GM19035 (cell line): ENCODE results near the gene ADAMTS2.

ENCODE experiments used
- ATAC-seq: cut with Tn5 transposase; IDR thresholded peaks from one replicate; pipeline ENCODE4 v1.9.1; 2021; ENCODE audit not compliant: unreplicated experiment

Gene ADAMTS2

DNA sequence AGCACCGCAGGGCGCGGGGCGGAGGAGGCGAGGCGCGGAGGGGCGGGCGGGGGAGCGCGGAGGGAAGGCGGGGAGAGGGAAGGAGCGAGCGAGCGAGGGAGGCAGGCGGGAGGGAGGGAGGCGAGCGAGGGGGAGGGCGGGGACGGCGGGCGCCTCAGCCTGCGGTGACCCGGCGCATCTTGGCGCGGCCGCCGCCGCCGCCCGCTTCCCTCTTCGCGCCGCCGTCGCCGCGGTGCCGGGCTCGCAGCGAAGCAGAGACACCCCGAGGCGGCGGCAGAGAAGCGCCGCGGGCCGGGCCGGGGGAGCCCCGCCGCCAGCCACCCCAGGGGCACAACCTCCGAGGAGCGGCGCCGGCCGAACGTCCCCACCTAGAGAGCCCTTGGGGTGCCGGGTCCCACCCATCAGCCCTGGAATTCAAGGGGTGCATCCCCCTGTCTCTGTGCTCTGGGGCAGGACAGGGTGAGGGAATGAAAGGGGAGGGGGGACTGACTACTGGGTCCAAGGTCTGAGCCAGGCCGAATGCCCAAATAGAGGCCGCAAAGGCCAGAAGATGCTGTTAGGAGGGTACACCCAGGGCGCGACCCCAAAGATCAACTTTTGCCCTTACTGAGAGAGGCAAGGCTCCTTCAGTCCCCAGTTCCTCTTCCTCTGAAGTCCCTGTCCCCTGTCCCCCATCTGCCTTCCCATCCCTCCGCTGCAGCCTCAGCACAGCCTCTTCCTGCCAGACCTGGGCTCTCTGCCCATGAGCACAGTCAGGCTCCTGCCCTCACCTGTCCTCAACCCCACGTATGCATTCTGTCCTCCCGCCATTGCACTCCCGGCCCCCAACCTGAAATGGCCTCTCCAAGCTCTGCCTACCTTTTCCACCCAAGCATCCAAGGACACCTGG, at the start of gene ADAMTS2:
Gene ADAMTS2 (minus strand): TSS at position 29 of the 889 bp plus-strand sequence. CDS start 133 bp downstream, outside the sequence.
- no peak for ATAC-seq

DNA sequence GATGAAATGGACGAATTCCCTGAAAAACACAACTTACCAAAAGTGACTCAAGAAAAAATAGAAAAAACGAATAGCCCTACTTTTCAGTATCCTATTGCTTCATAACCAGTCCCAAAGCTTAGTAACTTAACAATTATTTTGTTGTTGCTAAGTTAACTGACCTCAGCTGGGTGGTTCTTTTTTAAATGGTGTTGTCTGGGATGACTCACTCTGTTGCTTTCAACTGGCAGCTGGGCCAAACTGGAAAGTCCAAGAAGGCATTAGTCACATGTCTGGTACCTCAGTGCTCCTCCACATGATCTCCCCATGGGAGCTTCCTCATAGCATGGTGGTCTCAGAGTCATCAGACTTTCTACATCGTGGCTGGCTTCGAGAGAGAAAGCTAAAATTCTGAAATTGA, 47.8 kb upstream of the ADAMTS2 start:
- ATAC-seq = no peak

DNA sequence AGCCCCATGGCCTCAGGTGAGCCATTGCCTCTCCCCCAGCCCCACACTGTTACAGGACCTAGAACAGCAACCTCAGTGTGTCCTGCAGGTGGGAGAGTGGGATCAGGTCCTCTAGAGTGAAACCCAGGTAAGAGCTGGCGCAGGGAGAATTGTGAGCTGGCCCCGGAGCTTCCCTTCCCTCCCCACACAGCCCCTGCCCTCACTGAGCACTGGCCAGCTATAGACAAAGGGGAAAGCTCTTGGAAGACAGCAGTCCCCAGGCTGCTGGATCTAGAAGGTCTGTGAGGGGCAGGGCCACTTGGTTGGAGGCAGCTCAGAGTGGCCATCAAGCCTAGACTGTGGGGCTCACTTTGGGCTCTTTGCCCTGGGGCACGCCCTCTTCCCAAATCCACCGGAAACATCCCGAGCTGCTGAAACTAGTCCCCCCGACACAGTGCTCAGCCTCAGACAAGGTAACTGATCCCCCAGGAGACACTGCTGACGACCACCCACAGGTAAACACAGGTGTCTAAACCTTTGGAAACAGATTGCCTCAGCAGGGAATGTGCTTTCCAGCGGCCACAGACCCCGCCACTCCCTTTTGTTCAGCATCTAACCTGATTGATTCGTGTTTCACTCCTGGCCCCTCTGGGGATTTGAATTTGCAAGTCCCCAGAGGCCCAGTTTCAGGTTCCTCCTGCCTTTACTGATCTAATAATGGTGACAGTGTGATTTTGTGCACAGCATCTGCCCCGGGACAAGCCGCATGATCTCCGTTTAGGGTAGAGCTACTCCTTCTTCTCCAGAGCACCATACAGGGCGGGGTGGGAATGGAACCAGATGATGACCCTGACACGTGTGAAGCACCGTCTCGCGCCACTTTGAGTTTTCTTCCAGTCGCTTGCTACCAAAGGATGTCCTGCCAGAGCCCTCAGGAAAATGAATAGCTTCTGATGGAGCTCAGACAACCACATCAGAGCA, 42.2 kb upstream of the ADAMTS2 start:
- ATAC-seq = no peak

DNA sequence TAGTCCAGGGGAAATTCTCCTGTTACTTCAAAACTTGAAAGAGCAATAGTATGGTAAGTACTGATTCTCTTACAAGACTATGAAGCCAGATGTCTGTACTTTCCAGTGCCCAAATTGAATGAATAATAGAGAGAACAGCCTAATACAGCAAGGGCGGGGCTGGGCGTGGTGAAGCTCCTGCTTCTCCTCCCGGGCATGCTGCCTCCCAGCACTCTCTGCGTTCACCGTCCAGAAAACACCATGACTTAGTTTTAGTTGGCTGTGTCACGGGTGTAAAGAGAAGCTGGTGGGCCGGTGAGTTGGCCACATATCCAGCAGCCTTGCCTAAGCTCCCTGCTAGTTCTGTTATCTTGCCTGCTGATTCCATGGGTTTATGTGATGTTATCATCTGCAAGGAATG, 40.7 kb upstream of the ADAMTS2 start:
- ATAC-seq = no peak

DNA sequence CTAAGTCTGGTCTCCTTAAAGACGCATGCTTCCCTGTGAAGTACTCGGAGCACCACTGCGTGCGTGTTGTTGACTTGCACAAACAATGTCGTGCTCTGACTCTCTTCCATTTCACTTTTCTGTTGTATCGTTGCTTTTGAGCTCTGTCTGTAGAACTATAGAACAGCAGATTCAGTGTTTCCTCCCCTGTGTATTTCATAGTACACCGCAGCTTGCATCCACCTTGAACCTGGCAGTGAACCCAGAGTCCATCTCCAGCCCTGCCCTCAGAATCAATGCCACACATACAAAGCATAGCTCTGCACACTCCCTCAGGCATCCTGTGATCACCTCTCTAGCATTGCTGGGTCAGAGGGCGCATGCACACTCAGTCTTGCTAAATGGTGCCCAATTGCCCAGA, 37.2 kb upstream of the ADAMTS2 start:
- ATAC-seq = no peak

DNA sequence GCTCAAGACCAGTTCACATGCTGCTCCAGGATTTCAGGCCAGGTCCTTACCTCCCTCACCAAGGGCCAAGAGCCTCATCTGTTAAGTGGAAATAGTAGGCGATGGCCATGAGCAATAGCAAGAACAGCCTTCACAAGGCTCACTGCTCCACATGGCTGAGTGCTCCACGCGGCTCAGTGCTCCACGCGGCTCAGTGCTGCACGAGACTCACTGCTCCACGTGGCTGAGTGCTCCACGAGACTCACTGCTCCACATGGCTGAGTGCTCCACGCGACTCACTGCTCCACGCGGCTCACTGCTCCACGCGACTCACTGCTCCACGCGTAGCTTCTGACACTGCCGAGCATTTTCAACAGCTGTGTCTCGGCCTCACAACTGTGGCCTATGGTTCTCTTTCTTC, 36.4 kb upstream of the ADAMTS2 start:
- no peak for ATAC-seq

DNA sequence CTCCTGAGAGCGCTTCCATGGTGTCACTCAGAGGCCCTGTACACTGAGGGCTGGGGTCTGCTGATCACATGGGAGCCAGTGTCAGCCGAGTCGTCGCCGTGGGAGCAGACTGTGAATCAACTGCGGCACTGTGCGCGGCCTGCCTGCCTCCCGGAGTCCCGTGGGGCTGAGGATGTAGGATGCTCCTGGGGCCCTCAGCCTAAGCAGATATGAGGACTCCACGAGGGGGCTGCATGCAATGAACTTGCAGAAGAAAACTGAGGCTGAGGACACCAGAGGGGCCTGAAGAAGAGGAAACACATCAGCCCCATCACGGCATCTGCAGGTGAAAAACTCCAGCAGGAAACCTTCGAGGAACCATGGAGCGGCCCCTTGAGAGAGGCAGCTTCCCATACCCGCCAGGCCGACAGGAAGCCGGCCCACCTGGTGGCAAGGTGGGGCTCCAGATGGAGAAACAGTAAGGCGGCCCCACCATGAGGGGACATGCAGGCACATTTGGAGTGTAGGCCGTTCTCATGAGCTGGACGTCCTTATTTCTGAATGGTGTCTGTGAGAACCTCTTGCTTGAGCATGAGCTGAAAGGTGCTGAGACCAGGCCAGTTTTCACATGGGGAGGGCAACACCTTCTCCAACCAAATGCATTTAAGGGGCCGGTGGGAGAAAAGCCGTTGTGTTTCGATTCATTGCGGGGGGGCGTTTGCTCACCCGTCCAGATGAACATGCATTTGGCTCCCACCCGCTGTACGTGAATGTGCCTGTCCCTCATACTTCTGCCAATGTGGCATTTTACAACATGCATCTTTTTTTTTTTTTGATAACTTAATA, 35.2 kb upstream of the ADAMTS2 start:
- ATAC-seq = no peak

DNA sequence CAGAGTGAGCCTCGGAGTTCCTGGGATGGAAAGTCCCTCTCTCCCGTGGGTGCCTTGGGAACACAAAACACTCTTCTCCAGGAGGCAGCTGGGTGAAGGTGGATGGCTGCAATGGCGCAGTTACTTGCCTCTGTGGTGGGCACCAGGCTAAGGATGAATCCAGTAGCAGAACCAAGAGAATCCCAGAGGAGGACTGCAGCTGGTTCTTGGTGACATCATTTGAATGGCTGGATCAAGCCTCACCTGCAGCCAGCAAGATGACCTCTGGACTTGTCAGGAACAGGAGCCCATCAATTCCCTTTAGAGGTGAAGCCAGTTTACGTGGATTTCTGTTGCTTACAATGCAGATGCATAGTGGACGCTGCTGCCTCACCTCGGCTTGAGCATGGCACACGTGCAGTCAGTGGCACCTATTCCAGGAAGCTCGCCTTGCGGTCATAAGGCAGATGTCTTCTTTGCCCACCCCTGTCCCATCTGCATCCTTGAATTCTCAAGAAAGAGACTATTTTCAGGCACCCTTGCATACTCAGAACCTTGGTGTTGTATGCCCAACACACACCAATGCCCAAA, 34.1 kb upstream of the ADAMTS2 start:
- no peak for ATAC-seq

DNA sequence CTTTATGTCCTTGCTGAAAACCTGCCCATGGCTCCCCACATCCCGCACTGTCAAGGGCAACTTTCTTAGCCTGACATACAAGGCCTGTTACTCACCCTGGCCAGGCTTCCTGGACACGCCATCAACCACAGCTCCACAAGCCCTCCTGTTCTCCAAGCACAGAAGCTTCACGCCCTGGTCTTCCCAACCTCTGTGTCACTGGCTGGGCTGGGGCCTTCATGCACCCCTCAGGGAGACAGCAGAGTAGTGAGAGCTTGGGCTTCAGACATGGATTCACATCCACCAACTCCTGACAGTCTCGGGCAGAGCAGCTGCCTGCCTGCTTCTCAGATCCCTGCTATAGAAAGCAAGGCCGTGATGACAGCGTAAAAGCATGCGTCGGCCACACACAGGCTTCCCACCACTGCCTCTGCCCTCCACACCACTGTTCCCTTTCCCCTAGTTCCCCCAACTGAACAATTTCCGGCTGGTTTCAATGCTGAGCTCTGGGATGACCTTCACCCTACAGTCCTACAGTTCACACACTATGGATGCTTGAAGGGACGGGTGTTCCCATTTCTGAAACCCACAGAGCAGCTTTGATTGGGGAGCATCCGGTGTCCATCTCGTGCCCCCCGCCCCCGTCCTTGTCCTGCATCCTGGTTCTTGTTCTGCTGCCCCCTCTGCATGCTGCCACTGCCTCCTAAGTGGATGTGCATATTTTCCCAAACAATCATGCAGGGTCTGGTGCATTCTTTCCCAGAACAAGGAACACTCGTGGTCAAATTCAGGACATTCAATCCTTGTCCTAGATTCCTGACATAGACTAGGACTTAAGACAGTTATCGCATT, 33.4 kb upstream of the ADAMTS2 start:
- ATAC-seq = no peak

DNA sequence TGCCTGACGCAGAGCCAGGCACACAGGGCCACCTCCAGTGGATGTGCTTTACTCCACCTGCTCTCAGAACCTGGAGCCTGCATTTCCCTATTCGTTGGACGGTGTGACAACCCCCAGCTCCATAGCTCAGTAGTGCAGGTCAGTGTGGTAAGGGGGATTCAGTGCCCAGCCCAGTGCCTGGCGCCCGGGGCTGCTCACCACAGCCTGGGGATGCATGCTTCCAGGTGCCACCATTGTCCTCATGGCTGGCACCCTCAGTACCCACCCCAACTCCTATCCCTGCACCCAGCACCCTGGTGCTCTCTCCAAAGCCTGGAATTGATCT, 32.8 kb upstream of the ADAMTS2 start:
- no peak for ATAC-seq

DNA sequence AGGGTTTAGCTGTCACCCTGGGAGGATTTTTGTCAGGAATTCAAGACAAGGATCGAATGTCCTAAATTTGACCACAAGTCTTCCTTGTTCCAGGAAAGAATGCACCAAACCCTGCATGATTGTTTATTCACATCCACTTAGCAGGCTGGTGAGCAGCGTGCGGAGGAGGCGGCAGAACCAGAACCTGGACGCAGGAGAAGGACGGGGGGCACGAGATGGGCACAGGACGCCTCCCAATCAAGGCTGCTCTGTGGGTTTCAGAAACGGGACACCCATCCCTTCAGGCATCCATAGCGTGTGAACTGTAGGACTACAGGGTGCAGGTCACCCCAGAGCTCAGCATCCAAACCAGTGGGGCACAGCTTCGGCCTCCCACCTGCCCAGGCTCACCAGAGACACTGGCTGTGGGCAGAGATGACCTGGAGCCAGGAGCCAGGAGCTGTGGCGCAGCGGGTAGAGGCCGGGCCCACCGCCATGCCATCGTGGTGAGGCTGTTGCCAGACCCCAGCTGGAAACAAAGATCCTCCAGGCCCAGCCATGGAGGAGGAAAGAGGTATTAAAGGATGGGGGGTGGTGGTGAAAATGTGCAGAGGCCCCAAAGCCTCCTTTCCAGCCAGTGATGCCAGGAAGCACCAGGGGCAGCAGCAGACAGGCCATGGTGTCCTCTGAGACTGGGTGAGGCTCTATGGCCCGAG, 32.3 kb upstream of the ADAMTS2 start:
- ATAC-seq = no peak

DNA sequence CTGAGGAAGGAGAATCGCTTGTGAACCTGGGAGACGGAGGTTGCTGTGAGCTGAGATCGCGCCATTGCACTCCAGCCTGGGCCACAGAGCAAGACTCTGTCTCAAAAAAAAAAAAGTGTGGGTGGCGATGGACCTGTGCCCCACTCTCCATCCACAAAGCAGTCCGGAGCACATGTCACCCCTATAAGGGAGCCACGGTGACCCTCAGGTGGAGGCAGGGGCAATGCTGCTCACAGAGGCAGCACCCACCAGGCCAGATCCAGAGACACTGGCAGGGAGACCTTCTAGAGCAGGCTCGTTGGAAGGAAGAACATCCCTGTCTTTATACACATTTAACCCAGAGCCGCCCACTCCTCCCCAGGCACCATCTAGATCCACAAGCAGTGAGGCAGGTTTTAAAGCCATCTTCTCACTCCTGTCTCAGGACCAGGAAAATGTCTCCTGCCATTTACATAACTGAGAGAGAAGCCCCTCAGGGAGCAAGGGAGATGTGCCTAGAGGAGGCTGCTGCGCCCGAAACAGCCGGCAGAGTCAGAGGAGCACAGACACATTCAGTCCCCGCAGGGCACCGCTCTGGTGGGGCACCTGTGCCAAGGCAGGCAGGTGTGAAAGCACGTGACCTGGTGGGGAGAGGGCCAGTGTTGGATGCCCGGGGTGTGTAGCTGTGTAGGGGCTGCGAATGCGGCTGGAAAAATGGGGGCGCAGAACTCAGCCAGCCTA, 31.6 kb upstream of the ADAMTS2 start:
- no peak for ATAC-seq

DNA sequence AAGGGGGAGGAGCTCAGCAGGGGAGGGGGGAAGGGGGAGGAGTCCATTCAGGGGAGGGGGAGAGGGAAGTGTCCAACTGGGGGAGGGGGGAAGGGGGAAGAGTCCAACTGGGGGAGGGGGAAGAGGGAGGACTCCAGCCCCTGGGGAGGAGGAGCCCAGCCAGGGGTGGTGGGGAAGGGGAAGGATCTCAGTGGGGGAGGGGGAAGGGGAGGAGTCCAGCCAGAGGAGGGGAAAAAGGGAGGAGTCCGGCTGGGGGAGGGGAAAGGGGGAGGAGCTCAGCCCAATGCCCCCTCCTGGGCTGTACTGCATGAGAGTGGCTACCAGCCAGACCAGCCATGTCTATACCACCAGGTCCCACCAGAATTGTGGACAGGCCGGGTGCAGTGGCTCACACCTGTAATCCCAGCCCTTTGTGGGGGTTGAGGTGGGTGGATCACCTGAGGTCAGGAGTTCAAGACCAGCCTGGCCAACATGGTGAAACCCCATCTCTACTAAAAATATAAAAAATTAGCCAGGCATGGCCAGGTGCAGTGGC, 30.6 kb upstream of the ADAMTS2 start:
- no peak for ATAC-seq

DNA sequence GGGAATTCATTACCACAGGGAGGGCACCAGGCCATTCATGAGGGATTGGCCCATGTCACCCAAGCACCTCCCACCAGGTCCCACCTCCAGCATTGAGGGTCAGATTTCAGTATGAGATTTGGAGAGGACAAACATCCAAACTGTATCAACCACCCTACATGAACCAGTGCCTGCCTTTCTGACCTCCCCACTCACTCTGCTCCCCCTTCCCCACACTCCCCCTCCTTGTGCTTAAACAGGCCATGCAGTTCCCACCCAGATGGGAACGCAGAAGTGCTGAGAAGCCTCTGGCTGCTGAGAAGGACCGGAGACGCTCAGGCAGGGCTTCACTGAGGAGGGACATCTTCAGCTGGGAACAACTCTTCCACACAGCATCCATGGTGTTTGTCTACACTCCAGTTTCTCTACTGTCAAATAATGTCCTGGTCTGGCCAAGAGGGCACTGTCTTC, 30.0 kb upstream of the ADAMTS2 start:
- ATAC-seq = no peak

DNA sequence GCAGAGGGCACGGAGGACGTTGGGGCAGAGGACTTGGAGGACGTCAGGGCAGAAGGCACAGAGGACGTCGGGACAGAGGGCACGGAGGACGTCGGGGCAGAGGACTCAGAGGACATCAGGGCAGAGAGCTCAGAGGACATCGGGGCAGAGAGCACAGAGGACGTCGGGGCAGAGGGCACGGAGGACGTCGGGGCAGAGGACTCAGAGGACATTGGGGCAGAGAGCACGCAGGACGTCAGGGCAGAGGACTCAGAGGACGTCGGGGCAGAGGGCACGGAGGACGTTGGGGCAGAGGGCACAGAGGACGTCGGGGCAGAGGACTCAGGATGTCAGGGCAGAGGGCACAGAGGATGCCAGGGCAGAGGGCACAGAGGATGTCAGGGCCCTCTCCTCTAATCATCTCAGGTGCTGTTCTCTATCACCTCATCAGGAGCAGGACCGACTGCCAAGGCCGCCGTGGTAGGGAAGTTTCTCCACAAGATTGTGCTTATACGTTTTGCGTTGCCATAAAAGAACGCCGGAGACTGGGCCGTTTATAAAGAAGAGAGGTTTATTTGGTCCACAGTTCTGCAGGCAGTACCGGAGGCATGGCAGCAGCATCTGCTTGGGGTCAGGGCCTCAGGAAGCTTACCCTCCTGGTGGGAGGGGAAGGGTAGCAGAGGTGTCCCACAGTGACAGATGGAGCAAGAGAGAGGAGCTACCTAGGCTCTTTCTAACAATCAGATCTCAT, 29.4 kb upstream of the ADAMTS2 start:
- no peak for ATAC-seq

DNA sequence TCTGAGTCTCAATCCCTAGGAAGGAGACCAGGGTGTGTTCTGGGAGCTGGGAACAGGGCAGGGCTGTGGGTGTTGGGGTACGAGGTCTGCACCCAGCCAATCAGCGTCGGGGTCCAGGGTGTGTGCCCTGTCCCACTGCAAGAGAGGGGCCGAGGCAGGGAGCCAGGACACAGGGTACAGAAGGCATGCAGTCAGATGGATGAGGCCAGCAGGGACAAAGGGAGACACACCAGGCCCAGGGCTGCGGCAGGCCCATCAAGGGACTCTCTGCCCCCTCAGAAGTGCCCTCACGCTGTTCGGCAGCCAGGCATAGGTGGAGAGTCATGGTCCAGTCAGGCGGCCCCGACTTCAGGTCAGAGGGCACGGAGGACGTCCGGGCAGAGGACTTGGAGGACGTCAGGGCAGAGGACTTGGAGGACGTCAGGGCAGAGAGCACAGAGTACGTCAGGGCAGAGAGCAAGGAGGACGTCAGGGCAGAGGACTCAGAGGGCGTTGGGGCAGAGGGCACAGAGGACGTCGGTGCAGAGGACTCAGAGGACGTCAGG, 28.8 kb upstream of the ADAMTS2 start:
- no peak for ATAC-seq
